Activated CD8-positive, alpha-beta memory T cell treated with anti-CD3 and anti-CD28 coated beads, Interleukin-2, amount 50 U/mL, for 4 hours (primary cell): ENCODE measurements around the gene LHX5.

ENCODE experiments used
- DNase-seq: peaks from one replicate; pipeline ENCODE4 v3.0.0-alpha.2; 2020

LHX5 gene

DNA sequence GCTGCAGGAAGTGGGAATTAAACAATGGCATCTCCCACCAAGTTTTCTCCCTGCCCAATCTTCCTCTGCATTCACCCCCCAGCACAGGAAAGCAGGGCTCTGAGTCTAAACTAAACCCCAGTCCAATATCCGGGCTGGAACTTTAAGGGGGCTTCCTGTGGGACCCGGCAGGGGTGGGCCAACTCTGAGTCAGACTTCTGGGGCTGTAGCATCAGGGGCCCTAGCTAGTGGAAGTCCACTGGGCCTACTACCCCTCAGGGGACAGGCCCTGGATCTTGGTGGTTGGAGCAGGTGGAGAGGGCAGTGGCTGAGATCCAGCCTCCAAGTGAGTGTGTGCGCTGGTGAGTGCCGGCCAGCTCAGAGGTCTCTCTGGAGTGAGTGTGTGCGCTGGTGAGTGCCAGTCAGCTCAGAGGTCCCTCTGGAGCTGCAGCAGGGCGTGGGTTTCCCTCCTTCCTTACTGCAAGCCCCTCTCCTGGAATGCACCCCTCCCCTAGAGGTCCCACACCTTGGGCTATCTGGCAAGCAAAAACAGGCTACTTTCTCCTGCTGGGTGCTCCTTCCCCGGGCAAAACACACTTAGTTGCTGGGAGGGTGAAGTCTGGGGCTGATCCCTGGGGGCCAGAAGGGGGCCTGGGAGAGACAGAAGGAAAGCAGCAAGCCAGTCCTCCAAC is 5.6 kb upstream of the LHX5 start:
- DNase-seq: no peak

DNA sequence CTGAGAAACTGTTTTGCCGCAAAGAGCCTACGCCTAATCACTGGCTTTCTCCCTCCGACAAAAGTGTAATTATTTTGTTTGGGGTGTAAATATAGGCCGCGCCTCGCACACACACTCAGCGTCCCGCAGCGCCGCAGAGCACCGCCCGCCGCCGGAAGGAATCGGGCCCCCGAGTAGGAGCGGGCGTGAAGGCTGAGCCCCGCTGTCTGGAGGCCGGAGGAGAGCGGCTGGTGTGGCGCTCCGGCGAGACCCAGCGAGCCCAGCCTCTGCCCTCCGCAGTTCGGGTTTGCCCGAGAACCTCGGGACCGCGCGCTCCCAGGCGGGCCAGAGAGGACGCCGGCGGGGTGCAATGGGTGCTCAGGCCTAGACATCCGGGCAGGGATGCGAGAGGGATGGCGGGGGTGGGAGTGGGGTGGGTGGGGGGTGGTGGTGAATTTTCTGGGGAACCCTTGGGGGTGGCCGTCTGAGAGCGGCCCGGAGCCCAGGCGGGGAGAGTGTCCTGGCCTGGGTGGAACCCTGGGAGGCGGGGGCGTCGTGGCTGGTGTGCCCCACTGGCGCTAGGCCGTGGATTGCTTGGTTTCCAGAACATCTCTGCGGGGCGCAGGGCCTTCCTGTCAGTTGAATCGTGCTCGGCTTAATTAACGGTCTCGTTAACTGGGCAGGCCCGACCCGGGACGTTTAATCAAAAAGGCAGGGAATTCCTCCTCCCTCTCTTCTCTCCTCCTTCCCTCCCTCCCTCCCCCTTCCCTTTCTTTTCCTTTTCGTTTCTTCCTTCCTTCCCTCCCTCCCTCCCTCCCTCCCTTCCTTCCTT is 4.7 kb upstream of the LHX5 start:
- no peak for DNase-seq

DNA sequence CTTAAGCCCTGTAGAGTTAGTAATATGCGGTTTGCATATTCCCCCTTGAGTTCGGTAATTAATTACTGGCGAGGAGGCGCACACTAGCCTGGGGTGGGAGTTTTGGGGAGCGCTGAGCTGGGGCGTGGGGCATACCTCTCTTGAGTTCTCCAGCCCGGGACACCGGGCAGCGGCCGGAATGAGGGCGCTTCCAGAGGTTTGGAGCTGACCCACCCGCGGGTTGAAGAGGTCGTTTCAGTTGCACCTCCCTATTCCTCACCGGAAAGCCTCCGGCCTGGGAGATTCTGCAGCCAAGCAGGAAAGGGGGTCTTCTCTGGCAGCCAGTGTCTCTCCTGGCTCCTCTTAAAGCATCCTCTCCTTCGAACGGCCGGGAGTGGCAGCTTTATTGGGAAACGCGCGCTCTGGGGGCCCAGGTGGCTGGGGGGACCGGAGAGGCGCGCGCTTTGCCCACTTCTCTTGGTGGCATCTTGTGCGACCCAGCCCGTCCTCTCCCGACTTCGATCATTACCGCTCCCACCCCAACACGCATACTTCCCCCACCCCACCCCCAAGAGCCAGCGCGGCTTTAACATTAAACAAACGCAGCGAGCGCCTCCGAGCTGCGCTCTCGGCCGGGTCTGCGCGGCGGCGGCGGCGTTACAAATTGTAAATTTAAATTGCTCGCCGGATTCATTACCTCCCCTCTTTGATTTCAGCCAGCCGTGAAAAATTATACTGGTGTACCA is 3.9 kb upstream of the LHX5 start:
- DNase-seq: no peak

DNA sequence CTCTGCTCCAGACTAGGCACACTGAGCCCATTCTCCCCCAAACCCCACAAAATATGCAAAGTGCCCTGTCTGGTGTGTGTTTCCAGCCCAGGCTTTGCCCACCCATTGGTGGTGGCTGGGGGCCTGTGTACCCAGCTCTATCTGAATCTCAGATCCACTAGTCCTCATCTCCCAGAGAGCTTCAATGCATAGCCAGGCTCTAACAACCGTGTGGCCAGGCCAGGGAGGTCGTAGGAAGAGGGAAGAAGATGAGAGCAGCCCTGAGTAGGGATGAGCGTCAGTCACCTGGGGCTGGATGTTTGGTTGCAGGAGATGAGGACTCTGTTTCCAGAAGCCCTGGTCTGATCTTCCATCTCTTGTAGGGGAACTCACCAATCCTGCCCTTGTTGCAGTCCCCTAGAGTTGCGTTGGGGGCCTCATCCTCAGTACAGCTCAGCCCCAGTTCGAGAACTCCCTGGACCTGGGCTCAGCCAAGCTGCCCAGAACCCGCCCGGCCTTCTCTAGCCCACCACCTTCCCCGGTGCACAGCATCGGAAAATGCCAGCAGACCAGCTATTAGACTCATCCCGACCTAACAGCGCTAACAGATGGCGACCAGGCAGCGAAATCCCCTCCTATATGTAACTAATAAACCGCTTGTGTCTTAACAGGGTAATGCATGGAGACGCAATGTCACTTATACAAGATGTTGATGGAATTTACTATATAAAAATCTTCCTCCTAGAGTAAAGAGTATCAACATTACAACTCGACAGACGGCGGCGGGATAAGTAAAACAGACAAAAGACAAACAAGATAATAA is 3.2 kb upstream of the LHX5 start:
- no peak for DNase-seq

DNA sequence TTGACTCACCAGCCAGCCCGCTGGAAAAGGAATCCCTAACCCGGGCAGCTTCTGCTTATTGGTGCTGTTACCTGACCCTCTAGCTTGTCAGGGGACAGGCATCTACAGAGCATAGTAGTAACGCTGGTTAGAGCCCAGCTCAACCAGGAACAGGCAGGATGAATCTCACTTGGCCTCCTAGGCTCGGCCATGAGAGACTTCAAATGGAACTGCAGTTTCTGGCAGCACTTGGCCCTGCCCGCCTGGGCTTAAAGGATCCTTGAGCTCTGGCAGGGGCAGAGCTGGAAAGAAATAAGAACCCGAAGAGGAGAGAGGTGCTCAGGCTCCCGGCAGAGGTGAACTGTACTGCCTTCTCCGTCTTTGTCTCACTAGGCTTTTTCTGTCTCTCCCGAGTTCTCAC is 2.3 kb upstream of the LHX5 start:
- no peak for DNase-seq

DNA sequence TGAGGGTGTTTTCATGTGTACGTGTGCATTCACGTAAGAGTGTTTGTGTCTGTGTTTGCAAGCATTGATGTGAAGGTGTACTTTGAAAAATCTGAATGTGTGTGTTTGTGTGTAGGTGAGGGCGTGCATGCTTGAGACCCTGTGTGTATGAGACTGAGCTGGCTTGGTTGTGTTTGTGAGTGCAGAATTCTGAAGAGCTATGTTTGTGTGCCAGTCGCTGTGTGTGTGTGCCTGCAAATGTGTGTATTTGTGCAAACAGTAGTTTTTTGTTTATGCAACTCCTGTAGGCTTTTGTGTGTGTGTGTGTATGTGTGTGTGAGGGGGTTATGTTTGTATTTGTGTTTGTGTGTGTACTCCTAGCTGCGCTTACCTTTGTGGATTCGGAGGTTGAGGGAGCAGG is 1.7 kb upstream of the LHX5 start:
- no peak for DNase-seq

DNA sequence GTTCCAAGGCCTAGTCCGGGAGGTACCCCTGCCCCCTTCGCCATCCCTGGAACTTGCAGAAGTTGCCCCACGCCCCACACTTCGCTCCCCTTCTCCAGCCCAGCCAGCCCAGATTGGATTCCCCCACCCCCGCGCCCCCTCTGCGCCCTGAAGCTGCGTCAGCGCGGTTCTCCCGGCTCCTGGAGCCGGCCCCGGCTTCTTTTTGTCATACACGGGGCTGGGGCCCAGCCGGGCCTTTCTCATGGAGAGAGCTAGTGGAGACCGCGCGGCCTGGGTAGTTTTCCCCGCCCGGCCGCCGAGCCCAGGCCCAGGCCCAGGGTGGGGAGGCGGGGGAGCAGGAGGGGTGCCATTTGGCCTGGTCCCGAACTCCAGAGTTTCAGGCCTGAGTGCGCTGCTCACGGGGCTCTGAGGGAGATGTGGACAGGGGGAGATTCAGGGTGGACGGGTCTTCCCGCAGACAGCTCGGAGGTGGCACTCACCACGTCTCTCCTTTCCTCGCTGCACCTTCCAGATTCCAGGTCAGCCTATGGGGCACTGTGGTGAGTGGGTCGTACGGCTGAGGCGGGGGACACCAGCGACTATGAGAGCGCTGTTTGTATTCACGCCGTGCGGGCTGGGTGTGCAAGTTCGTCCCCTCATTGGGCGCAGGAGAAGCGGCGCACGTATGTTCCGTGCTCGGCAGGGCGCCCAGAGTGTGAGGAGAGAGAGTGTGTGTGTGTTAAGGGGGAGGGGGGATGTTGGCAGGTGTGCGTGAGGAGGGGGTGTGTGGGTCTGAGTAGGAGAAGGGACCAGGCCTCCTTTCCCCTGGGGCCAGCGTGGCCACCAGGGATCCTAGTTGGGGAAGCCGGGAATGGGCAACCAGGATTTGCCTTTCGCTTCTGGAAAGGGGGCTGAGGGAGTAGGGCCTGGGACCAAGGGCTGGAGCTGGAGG is 785 bp upstream of the LHX5 start:
- no peak for DNase-seq

DNA sequence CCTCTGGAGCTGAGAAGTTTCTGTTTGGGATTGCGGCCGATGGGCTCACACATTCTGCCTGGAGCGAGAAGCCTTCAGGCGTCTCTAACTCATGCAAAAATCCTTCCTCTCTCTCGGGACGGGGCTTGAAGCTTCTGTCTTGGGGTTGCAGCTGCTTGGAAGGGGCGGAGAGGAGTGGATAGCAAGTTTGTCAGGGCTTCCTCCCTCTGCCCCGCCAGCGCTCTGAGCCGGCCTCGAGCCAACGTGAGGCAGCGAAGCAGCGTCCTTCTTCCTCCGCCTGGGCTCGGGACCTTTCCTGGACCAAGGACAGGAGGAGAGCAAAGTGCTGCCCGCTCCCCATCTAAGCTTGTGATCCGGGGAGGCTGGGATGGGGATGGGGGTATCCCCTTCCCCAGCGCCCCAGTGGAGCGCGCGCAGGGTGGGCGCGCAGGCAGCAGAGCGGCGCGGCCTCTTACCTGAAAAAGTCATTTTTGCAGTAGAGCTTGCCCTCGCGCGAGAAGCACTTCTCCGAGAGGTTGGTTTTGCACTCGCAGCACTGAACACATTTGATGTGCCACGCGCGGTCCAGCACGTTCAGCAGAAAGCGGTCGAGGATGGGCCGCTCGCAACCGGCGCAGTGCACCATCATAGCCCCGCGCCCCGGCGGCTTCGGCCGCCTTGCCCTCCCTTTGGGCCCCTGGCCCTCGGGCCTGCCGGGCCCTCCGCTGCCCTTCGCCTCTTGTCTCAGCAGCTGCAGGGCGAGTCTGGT is 626 bp downstream of the LHX5 start:
- no peak for DNase-seq

DNA sequence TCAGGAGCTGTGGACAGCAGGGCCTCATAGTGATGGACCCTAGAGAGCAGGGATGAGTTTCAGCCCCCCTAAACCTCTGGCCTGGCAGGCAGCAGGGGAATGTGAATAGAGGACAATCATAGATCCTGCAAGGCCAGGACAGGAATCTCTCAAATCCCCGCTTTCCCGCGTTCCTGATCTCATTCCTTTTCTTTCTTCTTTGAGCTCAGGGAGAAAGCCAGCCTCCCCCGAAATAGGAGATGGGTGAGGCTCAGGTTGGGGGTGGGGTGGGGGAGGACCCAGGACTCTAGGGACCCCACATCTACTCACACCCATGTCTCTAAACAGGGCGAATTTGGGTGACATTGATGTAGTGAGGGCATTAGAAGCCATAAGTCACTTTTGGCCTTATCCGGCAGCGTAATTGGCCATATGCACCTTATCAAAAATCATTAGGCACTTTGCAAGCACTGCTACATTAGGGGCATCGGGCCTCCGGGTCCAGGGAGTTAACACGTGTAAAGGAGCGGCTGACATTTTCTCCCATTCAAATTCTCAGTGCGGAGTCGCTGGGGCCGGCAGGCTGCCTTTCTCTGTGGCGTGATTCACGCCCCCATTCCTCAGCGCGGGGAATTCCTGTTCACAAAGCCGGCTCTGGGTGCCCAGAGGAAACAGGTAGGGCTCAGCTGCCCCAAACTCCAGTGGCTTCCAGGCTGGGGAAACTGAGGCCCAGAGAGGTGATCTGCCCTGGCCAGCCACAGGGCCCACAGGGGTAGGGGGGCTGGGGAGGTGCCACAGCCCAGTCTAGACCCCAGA is 1.5 kb downstream of the LHX5 start:
- DNase-seq: no peak

DNA sequence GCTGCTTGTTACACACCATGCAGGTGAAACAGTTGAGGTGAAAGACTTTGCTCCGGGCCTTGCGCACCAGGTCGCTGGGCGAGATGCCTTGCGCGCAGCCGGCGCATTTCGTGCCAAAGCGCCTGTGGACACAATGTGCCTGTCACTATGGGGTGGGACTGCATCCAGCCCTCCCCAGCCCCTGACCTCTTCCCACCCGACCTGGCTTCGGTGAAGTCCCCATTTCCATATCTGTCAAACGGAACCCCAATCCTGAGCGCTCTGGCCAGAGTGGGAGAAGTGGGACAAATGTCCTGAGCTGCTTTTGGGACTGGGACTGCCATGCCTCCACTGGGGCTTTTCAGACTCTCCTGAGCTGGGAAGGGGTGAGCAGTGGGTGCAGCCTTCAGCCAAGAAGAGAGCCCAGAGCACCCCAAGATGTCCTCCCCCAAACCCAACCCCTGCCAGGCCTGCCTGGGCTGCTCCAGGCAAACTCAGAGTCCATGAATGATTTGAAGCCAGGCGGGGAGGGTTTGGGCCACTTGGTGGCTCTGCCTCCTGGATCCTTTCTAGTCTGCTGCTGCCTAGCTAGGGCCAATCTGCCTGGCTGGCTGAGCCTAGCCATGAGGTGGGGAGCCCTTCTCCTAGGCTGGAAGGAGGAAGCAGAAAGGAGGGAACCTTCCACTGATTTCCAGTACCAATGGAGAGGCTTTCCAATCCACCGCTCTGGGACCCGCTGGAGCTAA is 2.3 kb downstream of the LHX5 start:
- DNase-seq: no peak

DNA sequence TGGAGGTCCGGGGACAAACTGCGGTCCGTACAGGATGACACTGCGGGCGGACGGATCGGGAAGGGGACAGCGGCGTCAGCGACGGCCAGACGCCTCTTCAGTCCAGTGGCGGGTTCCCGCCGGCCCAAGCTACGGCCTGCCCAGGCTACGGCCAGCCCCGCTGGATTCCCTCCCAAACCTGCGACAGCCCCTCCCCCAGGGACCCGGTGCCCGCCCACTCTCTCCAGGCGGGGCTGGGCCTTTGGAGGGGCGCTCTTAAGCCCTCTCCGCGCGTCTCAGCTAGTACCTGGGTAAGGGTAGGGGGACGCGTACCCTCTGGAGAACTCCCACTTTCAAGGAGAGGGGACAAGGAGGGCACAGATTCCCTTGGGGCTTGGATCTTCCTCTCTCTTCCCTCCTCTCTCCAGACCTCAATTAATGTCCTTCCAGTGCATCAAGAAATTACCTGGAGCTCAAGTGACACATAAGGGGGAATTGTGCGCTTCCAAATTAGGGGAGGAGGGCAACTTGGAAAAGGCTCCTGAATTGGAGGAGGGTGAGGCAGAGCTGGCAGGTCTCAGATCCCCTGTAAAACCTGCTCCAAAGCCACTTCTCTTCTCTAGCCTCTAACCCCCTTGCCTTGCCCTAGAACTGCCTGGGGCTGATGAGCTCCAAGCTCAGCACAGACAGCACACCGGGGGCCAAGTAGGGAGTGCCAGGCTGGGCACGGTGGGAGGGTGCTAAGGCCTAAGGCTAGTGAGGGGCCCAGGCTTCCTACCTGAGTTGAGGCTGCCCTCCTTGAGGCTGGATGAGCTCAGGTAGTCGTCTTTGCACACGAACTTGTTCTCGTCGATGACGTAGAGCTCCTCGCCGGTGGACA is 3.1 kb downstream of the LHX5 start:
- no peak for DNase-seq

DNA sequence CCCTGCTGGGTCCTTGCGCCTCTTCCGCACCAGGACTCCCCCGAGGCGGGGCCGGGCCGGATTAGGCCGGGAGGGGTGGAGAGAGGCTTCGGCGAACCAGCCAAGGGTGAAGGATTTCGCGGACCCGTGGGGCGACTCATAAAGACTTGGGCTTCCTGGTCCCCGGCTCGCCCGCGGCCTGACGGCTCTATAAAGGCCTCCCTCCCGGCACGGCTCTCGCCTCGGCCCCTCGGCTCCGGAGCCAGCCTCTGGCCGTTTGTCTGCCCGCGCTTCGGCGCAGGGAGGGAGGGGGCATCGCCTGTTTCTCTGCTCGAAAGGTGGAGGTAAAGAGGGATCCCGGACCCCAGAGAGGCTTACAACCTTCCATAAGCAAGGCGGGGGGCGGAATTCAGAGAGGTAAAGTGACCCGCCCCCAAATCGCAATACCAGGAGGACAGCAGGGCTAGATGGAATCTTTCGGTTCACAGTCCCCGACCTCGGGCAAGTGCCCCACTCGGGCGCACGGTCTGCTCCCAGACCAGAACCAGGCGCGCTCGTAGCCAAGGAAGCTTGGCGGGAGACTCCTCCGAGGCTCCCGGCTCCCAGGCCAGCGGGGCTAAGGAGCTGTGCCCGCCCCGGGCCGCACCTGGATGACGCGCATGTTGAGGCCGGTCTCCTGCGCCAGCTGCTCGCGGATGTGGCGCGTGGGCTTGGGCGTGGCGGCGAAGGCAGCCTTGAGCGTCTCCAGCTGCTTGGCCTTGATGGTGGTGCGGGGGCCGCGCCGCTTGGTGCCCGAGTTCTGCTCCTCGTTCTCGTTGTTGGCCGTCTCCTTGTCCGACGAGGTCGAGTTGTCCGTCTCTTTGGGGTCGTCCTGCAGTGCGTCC is 3.9 kb downstream of the LHX5 start:
- no peak for DNase-seq

DNA sequence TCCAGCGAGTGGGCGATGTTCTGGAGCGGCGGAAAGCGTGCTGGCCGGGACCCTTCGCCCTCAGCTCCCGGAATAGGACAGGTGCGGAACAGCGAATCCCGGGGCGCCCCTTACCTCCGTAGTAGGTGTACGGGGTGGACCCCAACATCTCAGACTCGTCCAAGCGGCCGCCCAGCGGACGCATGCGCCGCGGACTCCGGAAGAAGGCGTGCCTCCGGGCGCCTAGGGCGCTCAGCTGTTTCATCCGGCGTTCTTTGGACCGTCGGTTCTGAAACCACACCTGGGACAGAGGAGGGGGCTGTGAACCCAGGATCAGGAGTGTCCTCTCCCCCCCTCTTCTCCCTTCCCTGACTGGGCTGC is 4.5 kb downstream of the LHX5 start:
- DNase-seq: no peak

DNA sequence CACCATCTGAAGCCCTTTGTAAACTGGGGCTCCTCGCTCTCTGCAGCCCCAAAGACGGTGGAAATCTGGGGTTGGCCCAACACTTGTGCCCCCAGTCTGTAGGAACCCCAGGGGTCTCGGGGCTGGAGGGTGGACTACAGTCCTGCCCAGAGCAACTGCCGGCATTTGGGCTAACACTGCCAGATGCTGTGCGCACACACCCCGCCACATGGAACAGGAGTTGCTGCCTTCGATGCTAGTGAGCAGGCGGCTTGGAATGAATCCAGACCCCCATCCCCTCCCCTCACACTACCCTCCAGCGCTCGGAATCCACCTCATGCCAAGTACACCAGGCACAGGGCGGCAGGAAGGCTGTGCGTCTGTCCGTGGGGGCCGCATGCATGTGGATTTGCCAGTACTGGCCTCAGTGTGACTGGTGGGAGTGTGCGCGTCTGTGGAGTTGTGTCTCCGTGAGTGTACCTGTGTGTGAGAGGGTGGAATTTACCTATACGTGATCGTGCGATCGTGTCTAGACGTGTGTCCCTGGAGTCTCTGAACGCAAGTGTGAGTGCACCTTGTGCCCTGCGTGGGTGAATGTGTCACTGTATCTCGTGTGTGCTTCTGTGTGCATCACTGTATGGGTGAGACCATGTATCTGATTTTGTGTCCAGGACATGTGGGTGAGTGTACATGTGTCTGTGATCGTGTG is 5.1 kb downstream of the LHX5 start:
- no peak for DNase-seq

DNA sequence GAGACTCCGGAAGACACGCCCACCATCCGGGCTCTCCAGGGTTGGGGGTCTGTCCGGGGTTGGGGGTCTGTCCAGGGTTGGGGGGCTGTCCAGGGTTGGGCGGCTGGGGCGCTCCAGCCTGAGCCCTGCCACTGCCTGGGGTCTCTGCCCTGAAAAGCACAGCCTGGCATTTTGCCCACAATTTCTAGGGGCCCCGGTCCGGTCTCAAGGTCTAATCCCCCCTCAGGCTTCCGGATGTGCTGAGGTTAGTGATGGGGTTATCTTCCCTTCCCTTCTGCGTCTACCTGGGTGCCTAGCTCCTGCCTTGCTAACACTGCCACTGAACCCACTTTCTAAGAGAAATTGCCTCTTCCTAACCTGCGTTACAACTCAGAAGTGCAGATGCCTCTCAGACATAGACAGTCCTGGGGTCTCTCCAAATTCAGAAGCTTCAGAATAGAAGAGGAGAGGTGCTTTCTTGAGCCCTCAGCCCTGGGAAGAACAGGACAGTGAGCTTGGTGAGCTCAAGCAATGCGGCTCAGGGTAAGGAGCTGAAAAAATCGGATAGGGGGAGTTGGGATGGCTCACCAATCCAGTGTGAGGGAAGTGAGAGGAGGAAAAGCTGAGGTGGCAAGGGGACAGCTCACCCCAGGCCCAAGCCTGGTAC is 5.7 kb downstream of the LHX5 start:
- DNase-seq: no peak
